ENCODE results near the gene NSUN2.
"Not testable (repeated sequence)": the region's sequence is repeated elsewhere in the genome, so short reads cannot be mapped to it uniquely, and the experiment has no call there.

NSUN2 gene

DNA sequence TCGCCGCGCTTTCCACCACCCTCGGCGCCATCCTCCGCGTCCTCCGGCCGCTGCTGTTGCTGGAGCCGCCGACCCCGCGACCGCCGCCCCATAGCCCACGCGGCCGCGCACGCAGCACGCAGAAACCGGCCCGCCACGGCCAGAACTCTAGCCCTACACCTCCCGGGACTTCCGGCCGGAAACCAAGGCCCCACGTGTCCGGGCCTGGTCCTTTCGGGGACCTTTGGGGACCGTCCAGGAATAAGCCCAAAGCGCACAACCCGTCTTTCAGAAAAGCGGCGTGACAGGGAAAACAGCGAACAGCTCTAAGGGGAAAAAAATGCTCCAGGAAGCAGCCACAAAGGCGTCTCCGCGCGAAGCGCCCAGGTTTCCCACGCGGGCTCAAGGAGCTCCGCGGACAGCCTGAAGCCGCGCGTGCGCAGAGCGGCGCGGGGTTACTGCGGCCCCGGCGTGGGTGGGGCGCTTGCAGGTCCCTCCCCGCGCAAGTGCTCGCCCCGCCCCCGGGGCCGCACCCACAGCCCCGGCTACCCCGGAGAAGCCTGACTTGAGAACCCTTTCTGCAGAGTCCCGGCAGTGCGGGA lies at the start of gene NSUN2, which contains the start of gene SRD5A1:
Gene NSUN2, minus strand, starts transcription at position 157 of the 581 bp plus-strand sequence. Its CDS starts 65 bp downstream, at position 92.
Gene SRD5A1, plus strand, starts transcription at position 553 of the 581 bp plus-strand sequence. CDS start 137 bp downstream, outside the sequence.
- DNase-seq, result peak; percentile 85

DNA sequence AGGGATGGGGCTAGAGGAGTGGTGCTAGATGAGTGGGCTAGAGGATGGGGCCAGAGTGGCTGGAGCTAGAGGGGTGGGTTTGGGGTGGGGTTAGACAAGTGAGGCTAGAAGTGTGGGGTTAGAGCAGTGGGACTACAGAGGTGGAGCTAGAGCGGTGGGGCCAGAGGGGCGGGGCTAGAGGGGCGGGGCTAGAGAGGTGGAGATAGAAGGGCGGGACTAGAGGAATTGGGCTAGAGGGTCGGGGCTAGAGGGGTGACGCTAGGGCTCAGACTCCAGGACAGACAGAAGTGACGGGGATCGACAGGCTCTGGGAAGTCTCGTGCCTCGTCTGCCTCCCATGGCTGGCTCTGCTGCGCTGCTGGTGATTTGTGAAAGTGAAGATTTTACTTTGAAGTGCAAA lies 49.4 kb upstream of the NSUN2 start:
- DNase-seq, result no peak

DNA sequence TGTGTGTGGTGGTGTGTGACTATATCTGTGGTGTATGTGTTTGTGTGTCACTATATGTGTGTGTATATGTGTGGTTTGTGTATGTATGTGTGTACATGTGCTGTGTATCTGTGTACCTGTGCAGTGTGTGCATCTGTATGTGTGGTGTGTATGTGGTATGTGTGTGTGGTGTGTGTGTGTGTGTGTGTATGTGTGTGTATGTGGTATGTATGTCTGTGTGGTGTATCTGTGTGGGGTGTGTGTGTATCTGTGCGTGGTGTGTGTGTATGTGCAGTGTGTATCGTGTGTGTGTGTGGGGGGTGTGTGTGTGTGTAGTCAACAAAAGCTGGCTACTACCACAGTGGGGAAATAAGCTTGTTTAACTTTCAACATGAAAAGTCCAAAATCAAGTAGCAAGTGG lies 48.8 kb upstream of the NSUN2 start:
- DNase-seq, result no peak

DNA sequence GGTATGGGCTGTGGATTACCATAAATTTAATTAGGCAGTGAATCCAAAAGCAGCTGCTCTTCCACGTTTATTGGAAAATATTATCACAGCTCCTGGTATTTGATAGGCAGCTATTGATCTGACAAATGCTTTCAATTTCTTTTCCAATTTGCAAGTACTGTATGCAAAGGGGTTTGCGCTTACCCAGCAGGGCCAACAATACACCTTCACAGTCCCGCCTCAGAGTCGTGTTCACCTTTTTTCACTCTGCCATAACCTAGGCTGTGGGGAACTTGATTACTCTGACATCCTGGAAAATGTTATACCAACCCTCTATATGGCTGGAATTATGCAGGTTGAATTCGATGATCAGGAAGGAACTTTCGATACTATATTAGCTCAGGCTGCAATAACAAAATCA lies 48.1 kb upstream of the NSUN2 start:
- DNase-seq, result no peak

DNA sequence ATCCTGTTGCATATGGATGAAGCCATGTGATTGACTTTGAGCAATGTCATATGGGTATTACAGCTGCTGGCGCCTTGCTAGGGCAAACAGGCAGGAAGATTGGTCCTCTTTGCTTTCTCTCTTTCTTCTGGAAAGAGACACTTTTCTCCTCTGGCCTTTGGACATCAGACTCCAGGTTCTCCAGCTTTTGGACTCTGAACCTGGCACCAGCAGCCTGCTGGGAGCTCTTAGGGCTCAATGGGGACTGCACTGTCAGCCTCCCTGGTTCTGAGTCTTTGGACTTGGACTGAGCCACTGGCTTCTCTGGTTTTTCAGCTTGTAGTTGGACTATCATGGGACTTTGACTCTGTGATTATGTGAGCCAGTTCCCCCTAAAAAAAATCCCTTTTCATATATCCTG lies 45.5 kb upstream of the NSUN2 start:
- no peak for DNase-seq

DNA sequence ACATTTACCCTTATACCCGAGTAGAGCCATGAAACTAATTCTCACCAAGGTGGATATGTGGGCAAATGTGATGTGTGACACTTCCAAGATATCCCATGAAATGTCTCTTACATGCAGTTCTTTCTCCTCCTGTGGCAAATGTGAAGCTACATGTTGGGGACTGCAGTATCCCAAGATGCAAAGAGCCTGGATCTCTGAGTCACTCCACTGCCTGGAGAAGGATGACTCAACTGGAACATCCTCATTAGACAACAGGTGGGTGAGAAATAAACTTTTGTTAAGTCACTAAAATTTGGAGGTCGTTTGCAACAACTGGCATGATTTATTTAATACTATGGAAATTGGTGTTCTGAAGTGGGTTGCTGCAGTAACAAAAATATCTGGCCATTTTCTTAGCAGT lies 43.9 kb upstream of the NSUN2 start:
- no peak for DNase-seq

GRCh38 chr5:6675784-6676491 lies 43.1 kb upstream of the NSUN2 start:
- no peak for DNase-seq

- DNase-seq, result no peak
Measured at GRCh38 chr5:6674886-6675285, 42.0 kb upstream of the NSUN2 start.

GRCh38 chr5:6674421-6674820 lies 41.6 kb upstream of the NSUN2 start:
- DNase-seq, result no peak

DNA sequence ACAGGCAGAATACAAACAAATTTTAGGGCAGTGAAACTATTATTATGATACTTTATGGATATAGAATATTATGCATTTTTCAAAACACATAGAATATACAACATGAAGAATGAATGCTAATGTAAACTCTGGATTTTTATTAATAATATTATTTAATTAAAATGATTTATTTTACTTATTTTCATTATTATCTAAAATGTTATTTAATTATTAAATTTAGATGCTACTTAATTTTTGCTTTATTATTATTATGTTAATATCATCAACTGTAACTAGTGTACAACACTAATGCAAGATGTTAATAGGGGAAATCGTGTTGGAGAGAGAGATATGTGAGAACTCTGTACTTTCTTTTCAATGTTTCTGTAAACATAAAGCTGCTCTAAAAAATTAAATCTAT lies 41.1 kb upstream of the NSUN2 start:
- DNase-seq, result no peak

- DNase-seq, result no peak
Measured at GRCh38 chr5:6673031-6673430, 40.2 kb upstream of the NSUN2 start.

DNA sequence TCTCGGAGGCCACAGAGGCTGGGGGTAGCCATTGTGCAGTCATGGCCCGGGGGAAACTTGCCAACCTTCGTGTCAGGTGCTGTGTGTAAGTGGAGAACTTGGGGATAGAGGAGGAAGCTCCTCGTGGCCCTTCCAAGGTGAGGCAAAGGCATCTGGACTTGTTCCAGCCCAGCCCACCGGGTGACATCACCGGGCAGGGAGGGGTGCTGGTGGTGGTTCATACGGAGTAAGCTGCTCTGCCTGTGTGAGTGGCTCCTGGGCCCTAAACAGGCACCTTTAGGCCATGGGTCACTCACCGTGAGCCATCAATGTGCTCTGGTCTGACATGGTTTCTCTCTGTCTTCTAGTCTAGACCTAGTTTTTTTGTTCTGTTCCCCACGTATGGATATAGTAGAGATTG lies 35.9 kb upstream of the NSUN2 start:
- not testable (repeated sequence) for DNase-seq

GRCh38 chr5:6667648-6668047 lies 34.8 kb upstream of the NSUN2 start:
- no peak for DNase-seq

DNA sequence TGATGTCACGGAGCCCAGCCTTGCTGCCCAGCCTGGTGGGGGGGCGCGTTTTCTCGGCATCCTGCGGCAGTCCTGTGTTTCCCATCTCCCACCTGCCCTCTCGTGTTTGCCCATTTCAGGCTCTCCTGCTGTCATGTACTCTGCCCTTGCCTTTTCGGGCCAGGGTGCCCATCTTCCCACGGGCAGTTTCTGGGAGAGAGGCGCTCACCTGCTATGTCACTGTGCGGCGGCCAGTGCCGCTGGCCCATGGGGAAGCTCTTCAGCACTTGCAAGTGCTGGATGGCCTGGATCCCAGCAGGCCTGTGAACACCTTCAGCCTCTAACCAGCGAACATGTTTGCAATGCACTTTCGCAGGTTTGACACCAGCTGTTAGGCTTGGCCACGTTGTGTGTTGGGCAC lies 33.9 kb upstream of the NSUN2 start:
- DNase-seq, result no peak

GRCh38 chr5:6660688-6661087 lies 27.8 kb upstream of the NSUN2 start:
- no peak for DNase-seq

DNA sequence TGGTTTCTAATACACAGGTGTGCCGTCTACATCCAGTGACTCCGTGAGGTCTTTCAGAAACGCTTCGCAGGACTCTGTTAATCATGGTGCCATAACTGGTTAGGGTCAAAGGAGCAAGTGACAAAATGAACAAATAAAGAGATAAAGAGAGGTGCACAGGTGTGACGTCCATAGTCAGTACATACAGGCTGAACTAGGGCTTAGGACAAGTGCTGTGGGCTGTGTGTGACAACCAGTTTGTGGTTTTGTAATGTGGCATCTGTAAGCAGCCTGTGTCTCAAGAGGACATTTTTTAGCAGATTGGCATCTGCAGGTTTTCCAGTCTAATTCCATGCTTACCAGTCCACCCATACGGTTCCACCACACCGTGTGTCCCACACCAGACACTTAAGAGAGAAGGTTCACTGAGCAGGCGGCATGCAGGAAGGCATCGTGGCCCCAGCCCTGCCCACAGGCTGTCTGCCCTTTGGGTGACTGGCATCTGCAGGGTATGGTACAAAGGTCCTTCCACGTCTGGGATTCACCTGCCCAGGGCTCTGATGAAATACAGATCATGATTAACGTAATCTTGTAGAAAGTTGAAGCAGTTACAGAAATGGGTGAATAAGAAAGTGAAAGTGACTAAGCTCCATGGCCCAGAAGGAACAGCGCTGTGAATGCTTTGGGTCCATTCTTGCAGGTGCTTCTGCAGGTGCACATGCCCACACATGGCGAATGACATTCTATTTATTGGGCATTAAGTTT lies 27.3 kb upstream of the NSUN2 start:
- DNase-seq, result no peak

DNA sequence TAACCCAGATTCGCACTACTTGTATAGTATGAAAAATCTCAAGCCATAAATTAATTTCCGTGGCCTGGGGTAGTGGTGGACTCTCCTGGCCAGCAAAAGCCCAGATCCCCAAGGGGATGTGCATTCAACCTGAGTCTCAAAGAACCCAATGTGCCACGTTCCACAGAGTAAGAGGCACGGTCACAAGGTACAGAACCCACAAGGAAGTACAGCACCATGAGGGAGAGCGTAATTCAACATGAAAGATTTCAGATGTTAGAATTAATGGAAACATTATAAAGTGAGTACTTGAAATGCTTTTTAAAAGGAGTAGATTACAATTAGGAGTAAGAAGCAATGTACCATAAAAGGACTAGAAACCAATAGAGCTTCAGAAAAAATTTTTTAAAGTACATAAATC lies 23.8 kb upstream of the NSUN2 start:
- no peak for DNase-seq

DNA sequence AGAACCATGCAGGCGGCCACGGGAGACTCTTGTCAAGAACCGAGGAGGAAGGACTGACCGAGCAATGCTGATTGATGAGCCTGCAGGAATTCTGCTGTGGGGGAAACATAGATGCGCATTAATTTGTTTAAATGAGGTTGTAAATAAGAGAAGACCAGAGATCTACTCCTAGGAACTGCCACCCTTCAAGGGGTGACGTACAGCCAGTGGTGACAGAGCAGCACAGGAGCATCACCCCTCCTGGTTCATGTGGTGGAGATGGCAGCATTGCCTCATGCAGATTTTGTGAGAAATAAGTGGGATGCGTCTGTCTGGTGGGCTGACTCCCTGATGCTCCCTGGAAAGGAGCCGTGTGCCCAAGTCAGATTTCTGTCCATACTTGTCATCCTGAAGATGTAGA lies 22.6 kb upstream of the NSUN2 start:
- DNase-seq, result no peak

DNA sequence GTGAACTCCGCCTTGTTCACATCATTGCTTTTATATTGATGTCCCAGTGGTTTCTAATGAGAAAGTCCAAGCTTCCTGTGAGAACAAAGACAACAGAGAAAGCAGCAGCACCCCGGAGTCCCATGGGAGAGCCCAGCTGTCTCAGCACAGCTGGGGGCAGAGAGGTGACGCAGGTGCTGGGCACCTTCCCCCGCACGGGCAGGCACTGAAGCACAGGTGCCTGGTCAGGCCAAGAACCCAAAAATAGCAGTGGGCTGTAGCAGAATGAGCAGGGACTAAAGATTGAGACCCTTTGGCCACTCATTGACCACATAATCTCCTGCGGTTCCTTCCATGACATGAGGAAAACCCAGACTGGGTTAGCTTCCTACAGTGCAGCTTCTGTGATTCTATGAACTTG lies 19.2 kb upstream of the NSUN2 start:
- DNase-seq, result no peak

GRCh38 chr5:6649681-6650080 lies 16.8 kb upstream of the NSUN2 start:
- DNase-seq, result no peak

DNA sequence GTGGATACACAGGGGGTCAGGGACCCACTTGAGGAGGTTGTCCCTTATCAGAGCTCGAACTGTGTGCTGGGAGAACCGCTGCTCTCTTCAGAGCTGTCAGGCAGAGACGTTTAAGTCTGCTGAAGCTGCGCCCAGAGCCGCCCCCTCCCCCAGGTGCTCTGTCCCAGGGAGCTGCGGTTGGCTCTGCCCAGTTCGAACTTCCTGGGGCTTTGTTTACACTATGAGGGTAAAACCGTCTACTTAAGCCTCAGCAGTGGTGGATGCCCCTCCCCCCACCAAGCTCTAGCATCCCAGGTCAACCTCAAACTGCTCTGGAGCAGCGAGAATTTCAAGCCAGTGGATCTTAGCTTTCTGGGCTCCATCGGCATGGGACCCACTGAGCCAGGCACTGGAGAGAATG lies 16.3 kb upstream of the NSUN2 start:
- no peak for DNase-seq

GRCh38 chr5:6645571-6646362 lies 12.9 kb upstream of the NSUN2 start:
- DNase-seq, result not testable (repeated sequence)

- no peak for DNase-seq
Measured at GRCh38 chr5:6644794-6645241, 12.0 kb upstream of the NSUN2 start.

Data from activated T-cell treated with anti-CD3 and anti-CD28 coated beads for 4 hours (primary cell).